GM18870 (cell line): ENCODE data around the gene KRT222.
A peak's percentile ranks its signal among the peaks of the same experiment; 100 is the strongest.

Experiments used
- ATAC-seq: cut with Tn5 transposase; IDR thresholded peaks from one replicate; pipeline ENCODE4 v1.9.1; 2021; ENCODE audit warnings: moderate library complexity; ENCODE audit not compliant: unreplicated experiment

Gene KRT222

DNA sequence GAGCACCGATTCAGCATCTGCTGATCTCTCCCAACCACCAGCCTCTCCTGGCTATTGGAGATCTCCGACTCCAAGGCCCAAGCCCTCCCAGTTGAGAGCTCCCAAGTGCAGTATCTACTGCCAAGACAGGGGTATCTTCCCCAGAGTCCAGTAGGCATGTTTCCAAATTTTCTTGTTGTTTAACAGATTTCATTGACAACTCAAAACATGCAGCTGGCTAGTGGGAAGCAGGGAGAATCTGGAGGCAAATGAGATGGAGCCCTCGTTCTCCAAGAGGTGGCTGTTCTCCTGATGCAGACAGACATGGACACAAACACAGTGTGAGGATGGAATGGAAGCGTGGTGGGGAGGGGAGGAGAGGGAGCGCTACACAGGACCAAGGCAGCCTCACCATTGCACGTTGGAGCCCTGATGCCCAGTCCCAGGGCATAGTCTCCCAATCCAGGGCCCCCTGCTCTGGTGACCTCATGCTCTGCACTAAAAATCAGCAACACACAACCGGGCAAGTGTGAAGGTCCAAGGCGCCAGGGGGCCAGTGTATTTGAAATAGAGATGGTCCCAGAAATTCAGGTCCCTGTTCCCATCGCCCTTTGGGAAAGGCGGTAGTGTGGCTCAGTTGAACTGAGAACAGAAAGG, 49.0 kb downstream of the KRT222 start:
- ATAC-seq, result no peak

DNA sequence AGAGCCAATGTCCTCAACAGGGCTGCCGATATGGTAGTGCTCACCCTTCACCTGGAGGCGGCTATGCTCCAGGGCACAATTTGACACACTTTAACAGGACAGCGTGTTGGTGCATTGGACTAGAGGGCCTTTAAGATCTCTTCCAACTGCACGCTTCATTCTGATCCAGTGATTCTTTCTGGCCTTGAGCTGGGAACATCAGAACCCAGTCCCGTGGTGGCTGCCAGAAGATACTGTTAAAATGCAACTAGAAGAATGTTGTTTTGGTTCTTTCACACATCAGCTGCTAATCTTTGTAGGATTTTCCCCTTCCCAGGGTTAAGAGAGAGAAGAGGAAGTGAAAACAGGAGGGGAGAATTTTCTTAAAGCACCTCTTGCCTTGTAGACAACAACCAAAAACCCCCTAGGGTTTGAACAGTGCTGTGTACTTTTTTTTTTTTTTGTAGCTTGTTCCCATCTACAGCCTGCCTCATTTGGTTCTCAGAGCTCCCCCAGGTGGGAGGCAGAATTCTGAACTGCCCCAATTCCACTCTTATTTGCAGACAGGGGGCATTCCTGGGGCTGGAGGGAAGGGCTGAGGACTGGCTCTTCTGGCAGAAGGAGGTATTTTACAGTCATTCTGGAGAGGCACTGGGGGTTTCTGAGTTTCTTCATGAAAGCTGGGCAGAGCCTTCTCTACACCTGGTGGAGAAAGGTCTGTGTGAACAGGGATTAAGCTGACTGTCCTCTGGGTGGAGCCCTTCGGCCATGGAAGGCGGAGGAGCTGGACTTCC, 49.7 kb downstream of the KRT222 start:
- ATAC-seq, result peak; percentile 71

DNA sequence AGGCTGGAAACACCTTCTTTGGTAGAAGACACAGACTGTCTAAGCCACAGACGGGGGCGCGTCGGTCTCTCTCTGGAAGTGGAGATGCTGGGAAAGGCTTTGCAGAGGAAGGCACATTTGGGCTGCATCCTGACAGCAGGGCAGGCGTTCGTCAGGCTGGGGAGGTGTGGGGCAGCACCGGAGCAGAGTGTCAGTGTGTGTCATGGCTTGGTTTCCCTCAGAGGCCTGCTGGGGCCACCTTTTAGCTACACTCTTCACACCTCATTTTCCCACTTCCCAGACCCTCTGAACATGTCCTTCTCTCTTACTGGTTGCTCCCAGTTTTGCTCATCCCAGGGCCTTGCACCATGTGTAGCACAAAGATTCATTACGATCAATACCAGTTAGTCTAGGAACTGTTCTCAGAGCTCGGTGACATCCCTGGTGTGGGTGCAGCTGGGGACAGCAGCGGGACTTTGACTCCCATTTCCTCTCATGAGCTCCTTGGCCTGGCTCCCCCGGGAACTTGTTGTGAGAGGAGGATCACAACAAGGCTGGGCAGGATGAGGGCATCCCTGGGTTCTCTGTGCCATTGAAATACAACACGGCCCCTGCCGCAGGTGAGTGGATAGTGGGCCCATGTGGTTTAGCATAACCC, 50.4 kb downstream of the KRT222 start:
- ATAC-seq, result no peak

DNA sequence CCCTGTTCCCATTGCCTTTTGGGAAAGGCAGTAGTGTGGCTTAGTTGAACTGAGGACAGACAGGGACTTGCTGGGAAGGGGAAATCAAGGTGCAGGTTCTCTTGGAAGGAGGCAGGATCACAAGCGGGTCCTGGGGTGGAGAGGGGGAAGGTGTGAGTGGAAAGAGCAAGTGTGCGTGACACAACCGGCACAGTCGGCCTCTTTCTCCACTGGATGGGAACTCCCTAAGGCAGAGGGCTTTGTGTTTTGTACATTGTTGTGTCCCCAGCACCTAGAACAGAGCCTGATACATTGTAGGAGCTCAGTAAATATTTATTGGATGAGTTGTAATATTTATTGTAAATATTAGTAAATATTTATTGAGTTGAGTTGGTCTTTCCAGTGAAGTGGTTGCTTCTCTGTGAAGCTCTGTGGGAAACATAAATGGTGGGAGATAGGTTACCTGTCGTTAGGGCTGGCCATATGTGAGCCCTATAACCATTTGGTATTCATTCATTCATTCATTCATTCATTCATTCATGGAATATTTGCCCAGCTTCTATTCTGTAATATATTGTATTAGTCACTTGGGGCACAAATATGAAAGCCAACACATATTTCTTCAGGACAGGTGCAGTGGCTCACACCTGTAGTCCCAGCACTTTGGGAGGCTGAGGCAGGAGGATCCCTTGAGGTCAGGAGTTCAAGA, 51.4 kb downstream of the KRT222 start:
- ATAC-seq, result no peak

DNA sequence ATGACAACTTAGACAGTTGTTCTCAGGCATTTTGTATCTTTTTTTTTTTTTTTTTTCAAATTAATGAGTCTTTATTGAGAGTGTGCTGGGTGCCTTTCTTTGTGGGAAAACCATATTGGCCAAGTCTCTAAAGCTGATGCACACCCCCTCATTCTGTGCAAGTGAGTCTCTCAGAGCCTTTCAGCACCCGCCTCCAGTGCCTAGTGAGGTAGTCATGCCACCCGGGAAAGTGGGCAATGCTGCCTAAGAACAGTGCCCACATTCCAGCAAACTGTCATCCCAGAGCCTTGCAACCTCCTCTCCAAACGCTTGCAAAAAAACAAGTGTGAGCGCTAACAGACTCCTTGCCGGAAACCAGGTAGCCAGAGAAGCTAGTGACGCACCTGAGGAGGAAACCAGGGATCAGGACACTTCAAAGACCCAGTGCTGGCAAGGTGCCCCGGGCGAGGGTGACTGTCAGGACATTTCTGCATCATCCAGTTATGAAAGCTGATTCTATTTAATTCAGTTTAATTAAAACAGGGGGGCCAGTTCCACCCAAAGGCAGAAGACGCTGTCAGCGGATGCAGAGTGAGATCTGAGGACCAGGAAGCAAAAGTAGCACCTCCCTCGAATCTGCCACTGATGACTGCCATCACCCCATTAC, 52.3 kb downstream of the KRT222 start:
- no peak for ATAC-seq

DNA sequence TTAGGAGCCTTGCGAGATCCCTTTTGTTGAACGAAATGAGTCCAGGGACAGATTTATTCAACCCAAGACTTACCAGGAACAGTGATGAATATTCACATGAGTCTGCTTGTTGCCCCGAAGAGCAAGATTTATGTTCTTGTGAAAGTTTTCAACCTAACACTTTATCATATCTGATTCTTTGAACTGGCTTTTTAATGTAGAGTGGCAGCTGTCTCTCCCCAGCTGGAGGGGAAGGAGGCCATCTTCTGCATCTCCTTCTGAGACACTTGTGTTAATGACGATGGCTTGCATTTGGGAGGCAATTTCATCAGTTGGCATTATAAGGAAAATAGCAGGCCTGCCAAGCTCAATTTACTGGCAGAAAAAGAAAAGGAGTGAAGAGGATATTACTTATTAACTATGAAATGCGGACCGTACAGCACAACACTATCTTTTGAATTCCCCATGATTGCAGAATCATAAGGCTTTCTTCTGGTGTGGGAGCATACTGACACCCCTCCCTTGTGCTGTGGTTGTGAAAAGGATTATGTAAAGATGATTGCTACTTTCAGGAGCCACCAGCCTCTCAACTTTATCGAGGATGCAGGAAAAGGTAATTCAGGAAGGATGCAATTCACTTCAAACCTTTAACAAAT, 53.0 kb downstream of the KRT222 start:
- no peak for ATAC-seq

DNA sequence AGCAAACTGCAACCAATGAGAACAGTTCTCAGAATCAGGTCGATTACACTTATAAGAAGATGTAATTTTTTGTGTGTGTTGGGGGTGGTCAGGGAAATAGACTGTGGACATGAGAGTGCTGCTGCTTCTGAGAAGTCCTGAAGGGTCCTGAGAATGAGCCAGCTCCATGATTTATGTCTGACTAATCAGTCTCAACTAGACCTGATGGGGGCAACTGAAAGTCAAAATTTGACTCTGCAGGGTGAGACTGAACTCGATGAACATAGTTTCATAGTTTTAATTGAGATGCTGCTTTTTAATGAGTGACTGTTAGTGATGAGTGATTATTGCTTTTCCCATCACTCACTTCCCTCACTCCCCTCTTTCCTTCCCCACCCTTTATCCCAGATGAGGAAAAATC, 54.6 kb downstream of the KRT222 start:
- no peak for ATAC-seq

DNA sequence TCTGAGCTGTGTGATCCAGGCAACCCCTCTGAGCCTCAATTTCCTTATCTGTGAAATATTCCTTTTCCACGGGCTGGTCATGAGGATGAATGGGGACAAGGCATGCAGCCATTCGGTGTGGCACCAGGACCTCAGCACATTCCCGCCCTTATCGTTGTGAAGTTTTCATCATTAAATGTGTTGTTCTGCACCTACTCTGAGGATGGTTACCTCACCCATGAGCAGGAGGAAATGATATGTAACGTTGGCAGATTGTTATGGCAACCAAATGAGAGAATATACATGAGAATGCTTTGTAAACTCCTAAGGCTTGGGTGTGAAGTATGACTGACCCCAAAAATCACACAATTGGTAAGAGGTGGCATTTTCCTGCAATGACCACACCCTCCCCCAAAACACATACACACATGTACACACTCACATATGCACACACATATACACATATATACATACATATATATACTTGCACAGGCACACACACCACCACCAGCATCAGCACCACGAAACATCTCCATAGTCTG, 56.9 kb downstream of the KRT222 start:
- ATAC-seq, result no peak

DNA sequence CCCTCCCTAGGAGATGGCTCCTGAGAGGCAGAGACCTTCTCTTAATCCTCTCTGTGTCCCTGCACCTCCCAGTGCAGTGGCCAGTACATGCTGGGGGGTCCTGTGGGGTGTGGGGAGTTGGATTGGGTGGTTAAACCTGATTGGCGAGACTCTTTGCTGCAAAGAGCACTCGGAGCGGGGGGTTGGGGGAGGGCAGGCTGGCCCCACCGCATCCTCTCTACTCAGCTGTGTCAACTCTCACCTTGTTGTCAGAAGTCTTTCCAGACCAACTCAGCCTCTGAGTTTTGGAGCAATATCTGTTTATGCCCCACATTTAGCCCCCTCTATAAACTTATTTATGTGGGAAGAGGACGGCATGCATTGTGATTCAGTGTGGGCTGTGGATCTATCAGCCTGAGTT, 57.3 kb downstream of the KRT222 start:
- ATAC-seq, result no peak

DNA sequence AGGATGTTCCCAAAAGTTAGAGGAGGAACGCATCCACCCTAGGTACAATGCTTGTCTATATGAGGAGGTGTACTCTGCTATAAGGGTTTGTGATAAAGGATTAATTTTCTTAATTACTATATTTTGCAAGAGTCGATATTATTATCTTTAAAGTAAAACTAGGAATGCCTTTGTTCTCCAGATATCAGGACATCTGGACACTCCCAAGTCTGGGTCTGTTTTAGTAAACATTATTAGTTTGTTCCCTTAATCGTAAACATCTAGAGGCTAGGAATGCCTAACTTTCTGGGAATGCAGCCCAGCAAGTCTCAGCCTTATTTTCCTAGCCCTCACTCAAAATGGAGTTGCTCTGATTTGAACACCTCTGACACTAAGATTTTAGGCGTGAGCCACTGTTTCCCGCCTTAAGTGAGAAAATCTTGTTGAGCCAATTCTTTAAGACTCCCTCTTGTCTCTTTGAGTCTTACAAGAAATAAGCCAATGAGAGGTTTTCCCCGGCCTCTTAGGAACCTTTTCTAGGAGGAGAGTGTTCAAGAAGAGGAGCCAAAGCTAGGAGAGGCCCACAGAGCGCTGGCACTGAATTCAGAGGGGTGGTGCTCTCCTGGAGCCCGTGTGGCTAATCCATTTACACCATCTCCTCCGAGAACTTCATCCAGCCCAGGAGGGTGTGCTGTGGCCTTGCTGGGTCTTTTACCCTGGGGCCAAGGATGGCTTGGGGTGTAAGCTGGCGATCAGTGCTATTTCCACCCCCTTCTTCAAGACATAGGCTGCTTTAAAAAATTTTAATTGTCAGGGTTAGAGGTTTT, 58.2 kb downstream of the KRT222 start:
- ATAC-seq, result no peak

DNA sequence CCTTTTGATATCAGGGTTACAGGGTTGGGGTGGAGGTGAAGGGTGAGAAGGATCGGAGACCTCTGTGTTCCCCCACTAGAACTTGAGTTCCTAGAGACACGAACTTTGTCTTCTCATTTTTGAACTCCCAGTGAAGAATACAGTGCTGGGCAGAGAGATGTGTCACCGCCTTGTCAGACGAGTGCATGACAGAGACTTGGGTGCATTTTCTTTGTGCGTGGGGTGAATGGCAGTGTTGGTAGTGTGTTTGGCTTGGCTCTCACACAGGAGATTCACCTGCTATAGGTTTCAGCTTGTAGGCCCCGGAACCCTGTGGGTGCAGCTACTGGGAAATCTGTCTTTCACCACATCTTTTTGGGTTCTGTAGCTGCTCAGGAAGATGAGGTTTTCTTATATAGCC, 59.7 kb downstream of the KRT222 start:
- no peak for ATAC-seq
